Non-pigmented ciliary epithelial cell (primary cell): ENCODE data around the gene PDE4B.
"Not testable (repeated sequence)": the region's sequence is repeated elsewhere in the genome, so short reads cannot be mapped to it uniquely, and the experiment has no call there.

Experiments
- DNase-seq: peaks from one replicate; pipeline ENCODE4 v3.0.0-alpha.2; 2010; ENCODE audit warnings: low read depth

PDE4B gene

GRCh38 chr1:65955071-65955470 lies 162.4 kb downstream of the PDE4B start:
- DNase-seq, result no peak

- DNase-seq, result no peak
Measured at GRCh38 chr1:65955503-65955902, 162.8 kb downstream of the PDE4B start.

GRCh38 chr1:65958561-65959350 lies 166.1 kb downstream of the PDE4B start:
- DNase-seq, result no peak

GRCh38 chr1:65959896-65960567 lies 167.3 kb downstream of the PDE4B start:
- DNase-seq, result no peak

GRCh38 chr1:65963156-65963888 lies 170.6 kb downstream of the PDE4B start:
- no peak for DNase-seq

- DNase-seq, result no peak
Measured at GRCh38 chr1:65964123-65964522, 171.4 kb downstream of the PDE4B start.

GRCh38 chr1:65965112-65965996 lies 172.7 kb downstream of the PDE4B start:
- no peak for DNase-seq

- DNase-seq, result not testable (repeated sequence)
Measured at GRCh38 chr1:65967492-65967891, 174.8 kb downstream of the PDE4B start.

- no peak for DNase-seq
Measured at GRCh38 chr1:65971547-65971946, 178.9 kb downstream of the PDE4B start.

- DNase-seq, result no peak
Measured at GRCh38 chr1:65975708-65976107, 183.0 kb downstream of the PDE4B start.

- no peak for DNase-seq
Measured at GRCh38 chr1:65979136-65980044, 186.7 kb downstream of the PDE4B start.

- DNase-seq, result no peak
Measured at GRCh38 chr1:65980237-65980636, 187.5 kb downstream of the PDE4B start.

GRCh38 chr1:65983500-65983899 lies 190.8 kb downstream of the PDE4B start:
- no peak for DNase-seq

- DNase-seq, result no peak
Measured at GRCh38 chr1:65985393-65986066, 192.8 kb downstream of the PDE4B start.

- DNase-seq, result no peak
Measured at GRCh38 chr1:65986146-65986545, 193.5 kb downstream of the PDE4B start.

- DNase-seq, result no peak
Measured at GRCh38 chr1:65990161-65990560, 197.5 kb downstream of the PDE4B start.

- no peak for DNase-seq
Measured at GRCh38 chr1:65991694-65992093, 199.0 kb downstream of the PDE4B start.

GRCh38 chr1:65992165-65992821 lies 199.6 kb downstream of the PDE4B start:
- DNase-seq, result no peak

GRCh38 chr1:65992831-65993271 lies 200.2 kb downstream of the PDE4B start:
- no peak for DNase-seq

- DNase-seq, result no peak
Measured at GRCh38 chr1:65994223-65994622, 201.5 kb downstream of the PDE4B start.
